ENCODE data around the gene MCRS1. TPM values are rescaled to one million over a fixed set of nuclear protein-coding genes. Genes with fewer than 3 reads are reported as not detected.
"Not testable (repeated sequence)": the region's sequence is repeated elsewhere in the genome, so short reads cannot be mapped to it uniquely, and the experiment has no call there.

Gene MCRS1
- total RNA-seq, 1 donor from 2014 or later, result 41.8 TPM

- no peak for ATAC-seq
These were observed 52.7 kb downstream of the MCRS1 start for GRCh38 chr12:49515266-49515665.

- no peak for ATAC-seq
These were observed 55.4 kb downstream of the MCRS1 start for GRCh38 chr12:49512546-49512945.

GRCh38 chr12:49511410-49511809, 56.5 kb downstream of the MCRS1 start:
- no peak for ATAC-seq

GRCh38 chr12:49509681-49510080, 58.3 kb downstream of the MCRS1 start:
- ATAC-seq, result not testable (repeated sequence)

Other genes with a start within 250 kb of the MCRS1 start
- 23.6 TPM for gene TROAP, start 244.9 kb downstream of the MCRS1 start, total RNA-seq
- gene C1QL4, start 231.0 kb downstream of the MCRS1 start, total RNA-seq, result not detected
- 0.16 TPM for gene DNAJC22, start 221.3 kb downstream of the MCRS1 start, total RNA-seq
- 12.4 TPM for gene SPATS2, start 200.7 kb downstream of the MCRS1 start, total RNA-seq
- gene KCNH3, start 29.1 kb downstream of the MCRS1 start, total RNA-seq, result not detected
- 0.36 TPM for gene FAM186B, start 37.5 kb upstream of the MCRS1 start, total RNA-seq
- 16.1 TPM for gene PRPF40B, start 55.4 kb upstream of the MCRS1 start, total RNA-seq
- gene FMNL3, start 139.3 kb upstream of the MCRS1 start, total RNA-seq, result 3.0 TPM
- gene TMBIM6, start 173.4 kb upstream of the MCRS1 start, total RNA-seq, result 386 TPM

Measured in esophagus mucosa (tissue), 1 donor.